H1 (cell line): ENCODE results near the gene KRT9.
"Not testable (repeated sequence)": the region's sequence is repeated elsewhere in the genome, so short reads cannot be mapped to it uniquely, and the experiment has no call there.

ENCODE experiments used
- EZH2 ChIP-seq: fragments of 200-600 bp; sonication (generic); IDR thresholded peaks from 2 replicates; pipeline ENCODE4 v1.7.1; 2012; ENCODE audit warnings: low read depth, mild to moderate bottlenecking, moderate library complexity, low read length, inconsistent platforms; ENCODE audit not compliant: severe bottlenecking
- GTF2F1 ChIP-seq: IDR thresholded peaks from 2 replicates; pipeline ENCODE4 v1.6.1; 2012; ENCODE audit warnings: low read depth, low read length, improper control_type of control experiment, borderline replicate concordance
- JUN ChIP-seq: IDR thresholded peaks from 2 replicates; pipeline ENCODE4 v1.6.1; 2011; ENCODE audit warnings: low read depth, mild to moderate bottlenecking, improper control_type of control experiment, low read length
- NRF1 ChIP-seq: IDR thresholded peaks from 2 replicates; pipeline ENCODE4 v1.6.1; 2011; ENCODE audit warnings: mild to moderate bottlenecking, low read depth, low read length, improper control_type of control experiment
- YY1 ChIP-seq: IDR thresholded peaks from 2 replicates; pipeline ENCODE4 v1.6.1; 2011; ENCODE audit warnings: low read depth, mild to moderate bottlenecking, low read length
- ZNF274 ChIP-seq: IDR thresholded peaks from 2 replicates; pipeline ENCODE4 v1.7.0; 2012; ENCODE audit warnings: low read length, borderline replicate concordance; ENCODE audit errors: extremely low read depth
- TF ChIP-seq, protein P1 (sequence below), 3 experiments: IDR thresholded peaks; 1 replicate in 2 of 3; 2 replicates in 1 of 3; pipeline versions ENCODE4 v1.5.1 to v1.6.1; 2011; ENCODE audit warnings: low read length in 3 of 3, mild to moderate bottlenecking in 3 of 3, inconsistent platforms in 2 of 3, low read depth in 1 of 3, moderate library complexity in 1 of 3; ENCODE audit not compliant: insufficient read depth in 1 of 3; ENCODE audit errors: control extremely low read depth in 1 of 3
- TF ChIP-seq, protein P2 (sequence below): IDR thresholded peaks from 2 replicates; pipeline ENCODE4 v1.6.1; 2012; ENCODE audit warnings: low read length, inconsistent platforms

GRCh38 chr17:41576740-41577139 is 4.9 kb upstream of the KRT9 start:
- TF ChIP-seq ZNF274, YY1, EZH2, NRF1, GTF2F1, JUN: not testable (repeated sequence)
- TF ChIP-seq, protein P1, sequence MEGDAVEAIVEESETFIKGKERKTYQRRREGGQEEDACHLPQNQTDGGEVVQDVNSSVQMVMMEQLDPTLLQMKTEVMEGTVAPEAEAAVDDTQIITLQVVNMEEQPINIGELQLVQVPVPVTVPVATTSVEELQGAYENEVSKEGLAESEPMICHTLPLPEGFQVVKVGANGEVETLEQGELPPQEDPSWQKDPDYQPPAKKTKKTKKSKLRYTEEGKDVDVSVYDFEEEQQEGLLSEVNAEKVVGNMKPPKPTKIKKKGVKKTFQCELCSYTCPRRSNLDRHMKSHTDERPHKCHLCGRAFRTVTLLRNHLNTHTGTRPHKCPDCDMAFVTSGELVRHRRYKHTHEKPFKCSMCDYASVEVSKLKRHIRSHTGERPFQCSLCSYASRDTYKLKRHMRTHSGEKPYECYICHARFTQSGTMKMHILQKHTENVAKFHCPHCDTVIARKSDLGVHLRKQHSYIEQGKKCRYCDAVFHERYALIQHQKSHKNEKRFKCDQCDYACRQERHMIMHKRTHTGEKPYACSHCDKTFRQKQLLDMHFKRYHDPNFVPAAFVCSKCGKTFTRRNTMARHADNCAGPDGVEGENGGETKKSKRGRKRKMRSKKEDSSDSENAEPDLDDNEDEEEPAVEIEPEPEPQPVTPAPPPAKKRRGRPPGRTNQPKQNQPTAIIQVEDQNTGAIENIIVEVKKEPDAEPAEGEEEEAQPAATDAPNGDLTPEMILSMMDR (IDR thresholded peaks at IDR 0.05; ENCODE audit: control extremely low read depth in 1 of 3, insufficient read depth in 1 of 3, low read depth in 1 of 3, low read length in 3 of 3), result not testable (repeated sequence)
- TF ChIP-seq, protein P2, sequence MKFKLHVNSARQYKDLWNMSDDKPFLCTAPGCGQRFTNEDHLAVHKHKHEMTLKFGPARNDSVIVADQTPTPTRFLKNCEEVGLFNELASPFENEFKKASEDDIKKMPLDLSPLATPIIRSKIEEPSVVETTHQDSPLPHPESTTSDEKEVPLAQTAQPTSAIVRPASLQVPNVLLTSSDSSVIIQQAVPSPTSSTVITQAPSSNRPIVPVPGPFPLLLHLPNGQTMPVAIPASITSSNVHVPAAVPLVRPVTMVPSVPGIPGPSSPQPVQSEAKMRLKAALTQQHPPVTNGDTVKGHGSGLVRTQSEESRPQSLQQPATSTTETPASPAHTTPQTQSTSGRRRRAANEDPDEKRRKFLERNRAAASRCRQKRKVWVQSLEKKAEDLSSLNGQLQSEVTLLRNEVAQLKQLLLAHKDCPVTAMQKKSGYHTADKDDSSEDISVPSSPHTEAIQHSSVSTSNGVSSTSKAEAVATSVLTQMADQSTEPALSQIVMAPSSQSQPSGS, result not testable (repeated sequence)
